Measurements from ENCODE around the gene FUT9.

Gene FUT9

DNA sequence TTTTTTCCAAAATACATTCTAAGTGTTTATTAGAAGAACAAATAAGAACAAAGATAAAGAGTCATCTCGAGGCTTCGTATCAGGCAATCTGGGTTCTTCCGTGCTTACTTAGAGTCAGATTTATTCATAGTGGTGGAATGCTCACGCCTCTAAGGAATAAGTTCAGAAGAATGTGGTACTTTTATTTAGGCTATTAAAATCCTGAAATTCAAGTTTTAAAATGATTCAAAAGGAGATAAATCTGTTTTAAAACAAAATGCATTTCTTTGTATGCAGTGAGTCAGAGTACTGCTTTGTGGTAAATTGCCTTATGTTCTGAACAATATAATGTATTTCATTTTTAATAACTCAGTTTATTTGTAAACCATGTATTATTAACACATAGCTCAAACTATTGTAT lies 89.1 kb downstream of the FUT9 start:
- Histone ChIP-seq H3K4me1 (ENCODE audit: control insufficient read depth in 1 of 2, insufficient read depth in 2 of 2, low read length in 2 of 2) (no peaks in the 10 kb centered on the region), H3K9me3 (ENCODE audit: control insufficient read depth in 1 of 2, low read length in 2 of 2) (no peaks in the 10 kb centered on the region), H3K9ac (ENCODE audit: low read depth in 1 of 2, low read length in 2 of 2) (no peak overlapping the region), H3K27ac (ENCODE audit: low read depth, low read length) (no peak overlapping the region), H3K27me3 (ENCODE audit: control insufficient read depth in 1 of 2, insufficient read depth in 2 of 2, low read length in 2 of 2) (no peaks in the 10 kb centered on the region), H3K36me3 (ENCODE audit: control insufficient read depth in 1 of 2, insufficient read depth in 2 of 2, low read length in 2 of 2) (no peaks in the 10 kb centered on the region), H3K4me3 (ENCODE audit: low read depth in 1 of 2, low read length in 2 of 2) (no peak overlapping the region)

- Histone ChIP-seq H3K4me3 (ENCODE audit: low read depth in 1 of 2, low read length in 2 of 2) (no peak overlapping the region), H3K9me3 (ENCODE audit: control insufficient read depth in 1 of 2, low read length in 2 of 2) (no peaks in the 10 kb centered on the region), H3K9ac (ENCODE audit: low read depth in 1 of 2, low read length in 2 of 2) (no peak overlapping the region), H3K4me1 (ENCODE audit: control insufficient read depth in 1 of 2, insufficient read depth in 2 of 2, low read length in 2 of 2) (no peaks in the 10 kb centered on the region), H3K27ac (ENCODE audit: low read depth, low read length) (no peak overlapping the region), H3K27me3 (ENCODE audit: control insufficient read depth in 1 of 2, insufficient read depth in 2 of 2, low read length in 2 of 2) (no peaks in the 10 kb centered on the region), H3K36me3 (ENCODE audit: control insufficient read depth in 1 of 2, insufficient read depth in 2 of 2, low read length in 2 of 2) (no peaks in the 10 kb centered on the region)
These were observed 95.1 kb downstream of the FUT9 start for GRCh38 chr6:96110878-96111277.

DNA sequence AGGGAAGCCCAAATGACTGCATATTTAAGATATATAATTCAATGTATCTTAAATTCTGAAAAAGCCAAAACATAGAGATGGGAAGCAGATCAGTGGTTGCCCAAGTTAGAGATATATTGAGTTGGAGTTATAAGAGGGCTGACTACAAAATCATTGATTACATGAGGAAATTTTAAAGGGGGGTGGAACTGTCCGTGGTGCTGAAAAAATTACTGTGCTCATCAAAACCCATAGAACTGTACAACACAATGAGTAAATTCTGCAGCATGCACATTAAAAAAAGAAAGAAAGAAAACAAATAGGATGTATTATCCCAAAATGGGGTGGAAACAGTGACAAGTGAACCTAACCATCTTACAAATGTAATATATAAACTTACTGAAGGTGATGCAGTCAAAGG lies 100.9 kb downstream of the FUT9 start:
- Histone ChIP-seq H3K27me3 (ENCODE audit: control insufficient read depth in 1 of 2, insufficient read depth in 2 of 2, low read length in 2 of 2) (no peaks in the 10 kb centered on the region), H3K4me3 (ENCODE audit: low read depth in 1 of 2, low read length in 2 of 2) (no peak overlapping the region), H3K4me1 (ENCODE audit: control insufficient read depth in 1 of 2, insufficient read depth in 2 of 2, low read length in 2 of 2) (no peaks in the 10 kb centered on the region), H3K9ac (ENCODE audit: low read depth in 1 of 2, low read length in 2 of 2) (no peak overlapping the region), H3K27ac (ENCODE audit: low read depth, low read length) (no peak overlapping the region), H3K36me3 (ENCODE audit: control insufficient read depth in 1 of 2, insufficient read depth in 2 of 2, low read length in 2 of 2) (no peaks in the 10 kb centered on the region), H3K9me3 (ENCODE audit: control insufficient read depth in 1 of 2, low read length in 2 of 2) (no peaks in the 10 kb centered on the region)

- H3K27ac ChIP-seq (ENCODE audit: low read depth, low read length): no peak overlapping the region
- no peaks in the 10 kb centered on the region for H3K9me3 ChIP-seq (ENCODE audit: control insufficient read depth in 1 of 2, low read length in 2 of 2)
- H3K4me1 ChIP-seq (ENCODE audit: control insufficient read depth in 1 of 2, insufficient read depth in 2 of 2, low read length in 2 of 2): no peaks in the 10 kb centered on the region
- no peak overlapping the region for H3K4me3 ChIP-seq (ENCODE audit: low read depth in 1 of 2, low read length in 2 of 2)
- H3K27me3 ChIP-seq (ENCODE audit: control insufficient read depth in 1 of 2, insufficient read depth in 2 of 2, low read length in 2 of 2): no peaks in the 10 kb centered on the region
- no peaks in the 10 kb centered on the region for H3K36me3 ChIP-seq (ENCODE audit: control insufficient read depth in 1 of 2, insufficient read depth in 2 of 2, low read length in 2 of 2)
- no peak overlapping the region for H3K9ac ChIP-seq (ENCODE audit: low read depth in 1 of 2, low read length in 2 of 2)
These were observed 109.0 kb downstream of the FUT9 start for GRCh38 chr6:96124778-96125177.

- Histone ChIP-seq H3K4me1 (ENCODE audit: control insufficient read depth in 1 of 2, insufficient read depth in 2 of 2, low read length in 2 of 2) (no peaks in the 10 kb centered on the region), H3K4me3 (ENCODE audit: low read depth in 1 of 2, low read length in 2 of 2) (no peak overlapping the region), H3K9ac (ENCODE audit: low read depth in 1 of 2, low read length in 2 of 2) (no peak overlapping the region), H3K9me3 (ENCODE audit: control insufficient read depth in 1 of 2, low read length in 2 of 2) (no peaks in the 10 kb centered on the region), H3K36me3 (ENCODE audit: control insufficient read depth in 1 of 2, insufficient read depth in 2 of 2, low read length in 2 of 2) (no peaks in the 10 kb centered on the region), H3K27ac (ENCODE audit: low read depth, low read length) (no peak overlapping the region), H3K27me3 (ENCODE audit: control insufficient read depth in 1 of 2, insufficient read depth in 2 of 2, low read length in 2 of 2) (no peaks in the 10 kb centered on the region)
These were observed 122.6 kb downstream of the FUT9 start for GRCh38 chr6:96138406-96138805.

DNA sequence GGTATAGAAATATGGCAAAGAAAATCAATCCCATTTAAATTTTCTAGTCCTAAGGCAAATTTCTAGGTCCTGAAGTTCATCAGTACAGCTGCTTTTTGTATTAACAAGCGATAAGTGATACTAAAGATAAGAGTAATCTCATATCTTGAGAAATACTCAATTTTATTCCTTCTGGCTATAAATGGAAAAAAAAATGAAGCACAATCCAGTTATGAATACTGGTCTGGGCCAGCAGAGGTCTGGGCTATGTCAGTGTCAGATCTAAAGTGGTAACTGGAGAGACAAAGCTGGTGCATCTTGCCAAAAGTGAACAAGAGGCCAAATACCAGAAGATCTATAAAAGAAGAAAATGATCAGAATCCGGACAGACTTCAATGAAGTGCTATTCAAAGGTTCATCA lies 126.4 kb downstream of the FUT9 start:
- Histone ChIP-seq H3K9ac (ENCODE audit: low read depth in 1 of 2, low read length in 2 of 2) (no peak overlapping the region), H3K27me3 (ENCODE audit: control insufficient read depth in 1 of 2, insufficient read depth in 2 of 2, low read length in 2 of 2) (no peaks in the 10 kb centered on the region), H3K4me3 (ENCODE audit: low read depth in 1 of 2, low read length in 2 of 2) (no peak overlapping the region), H3K9me3 (ENCODE audit: control insufficient read depth in 1 of 2, low read length in 2 of 2) (no peaks in the 10 kb centered on the region), H3K36me3 (ENCODE audit: control insufficient read depth in 1 of 2, insufficient read depth in 2 of 2, low read length in 2 of 2) (no peaks in the 10 kb centered on the region), H3K4me1 (ENCODE audit: control insufficient read depth in 1 of 2, insufficient read depth in 2 of 2, low read length in 2 of 2) (no peaks in the 10 kb centered on the region), H3K27ac (ENCODE audit: low read depth, low read length) (no peak overlapping the region)

DNA sequence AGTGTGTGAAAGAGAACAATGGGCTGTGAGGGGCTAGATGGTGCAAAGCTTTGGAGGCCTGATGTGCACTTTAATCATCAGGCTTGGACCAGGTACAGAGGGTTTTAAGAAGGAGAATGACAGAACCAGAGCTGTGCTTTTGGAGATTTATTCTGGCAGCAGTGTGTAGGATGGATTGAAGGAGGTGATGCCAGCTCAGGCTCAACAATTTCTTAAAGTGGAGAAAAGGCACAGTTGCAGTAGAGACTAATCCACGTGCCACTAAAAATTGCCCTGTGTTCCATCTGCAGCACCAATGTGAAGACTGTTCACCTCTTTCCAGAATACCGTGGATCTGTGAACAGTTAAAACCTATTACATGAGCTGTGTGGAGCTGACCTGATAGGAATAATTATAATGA lies 134.7 kb downstream of the FUT9 start:
- H3K4me3 ChIP-seq (ENCODE audit: low read depth in 1 of 2, low read length in 2 of 2): no peak overlapping the region
- no peak overlapping the region for H3K9ac ChIP-seq (ENCODE audit: low read depth in 1 of 2, low read length in 2 of 2)
- H3K4me1 ChIP-seq (ENCODE audit: control insufficient read depth in 1 of 2, insufficient read depth in 2 of 2, low read length in 2 of 2): no peaks in the 10 kb centered on the region
- H3K27me3 ChIP-seq (ENCODE audit: control insufficient read depth in 1 of 2, insufficient read depth in 2 of 2, low read length in 2 of 2): no peaks in the 10 kb centered on the region
- H3K9me3 ChIP-seq (ENCODE audit: control insufficient read depth in 1 of 2, low read length in 2 of 2): no peaks in the 10 kb centered on the region
- H3K36me3 ChIP-seq (ENCODE audit: control insufficient read depth in 1 of 2, insufficient read depth in 2 of 2, low read length in 2 of 2): no peaks in the 10 kb centered on the region
- H3K27ac ChIP-seq (ENCODE audit: low read depth, low read length): no peak overlapping the region

GRCh38 chr6:96151707-96152106 lies 135.9 kb downstream of the FUT9 start:
- no peaks in the 10 kb centered on the region for H3K36me3 ChIP-seq (ENCODE audit: control insufficient read depth in 1 of 2, insufficient read depth in 2 of 2, low read length in 2 of 2)
- no peak overlapping the region for H3K27ac ChIP-seq (ENCODE audit: low read depth, low read length)
- H3K9ac ChIP-seq (ENCODE audit: low read depth in 1 of 2, low read length in 2 of 2): no peak overlapping the region
- H3K4me1 ChIP-seq (ENCODE audit: control insufficient read depth in 1 of 2, insufficient read depth in 2 of 2, low read length in 2 of 2): no peaks in the 10 kb centered on the region
- no peaks in the 10 kb centered on the region for H3K9me3 ChIP-seq (ENCODE audit: control insufficient read depth in 1 of 2, low read length in 2 of 2)
- no peaks in the 10 kb centered on the region for H3K27me3 ChIP-seq (ENCODE audit: control insufficient read depth in 1 of 2, insufficient read depth in 2 of 2, low read length in 2 of 2)
- no peak overlapping the region for H3K4me3 ChIP-seq (ENCODE audit: low read depth in 1 of 2, low read length in 2 of 2)

GRCh38 chr6:96152114-96152708 lies 136.4 kb downstream of the FUT9 start:
- Histone ChIP-seq H3K9ac (ENCODE audit: low read depth in 1 of 2, low read length in 2 of 2) (no peak overlapping the region), H3K4me1 (ENCODE audit: control insufficient read depth in 1 of 2, insufficient read depth in 2 of 2, low read length in 2 of 2) (no peaks in the 10 kb centered on the region), H3K4me3 (ENCODE audit: low read depth in 1 of 2, low read length in 2 of 2) (no peak overlapping the region)

DNA sequence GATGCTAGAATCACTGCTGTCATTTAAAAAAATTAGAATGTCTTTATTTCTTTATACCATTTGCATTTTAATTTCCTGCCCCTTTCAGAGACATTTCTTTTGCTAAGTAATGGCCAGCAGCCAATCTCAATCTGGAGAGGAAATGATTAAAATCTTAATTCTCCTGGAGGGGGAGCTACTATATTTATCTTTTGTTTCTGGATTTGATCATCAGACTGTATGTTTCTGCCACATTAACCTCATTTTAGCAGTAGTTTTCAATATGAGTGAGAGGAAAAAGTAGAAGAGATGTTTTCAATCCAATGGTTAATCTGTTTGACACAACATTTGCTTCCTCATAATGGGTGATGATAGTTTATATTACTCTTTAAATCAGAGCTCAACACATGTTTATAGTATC lies 138.0 kb downstream of the FUT9 start:
- Histone ChIP-seq H3K27me3 (ENCODE audit: control insufficient read depth in 1 of 2, insufficient read depth in 2 of 2, low read length in 2 of 2) (no peaks in the 10 kb centered on the region), H3K36me3 (ENCODE audit: control insufficient read depth in 1 of 2, insufficient read depth in 2 of 2, low read length in 2 of 2) (no peaks in the 10 kb centered on the region), H3K4me1 (ENCODE audit: control insufficient read depth in 1 of 2, insufficient read depth in 2 of 2, low read length in 2 of 2) (no peaks in the 10 kb centered on the region), H3K27ac (ENCODE audit: low read depth, low read length) (no peak overlapping the region), H3K4me3 (ENCODE audit: low read depth in 1 of 2, low read length in 2 of 2) (no peak overlapping the region), H3K9me3 (ENCODE audit: control insufficient read depth in 1 of 2, low read length in 2 of 2) (no peaks in the 10 kb centered on the region), H3K9ac (ENCODE audit: low read depth in 1 of 2, low read length in 2 of 2) (no peak overlapping the region)

More at GRCh38 chr6:96152114-96152708, 136.4 kb downstream of the FUT9 start:
- H3K27me3 ChIP-seq (ENCODE audit: control insufficient read depth in 1 of 2, insufficient read depth in 2 of 2, low read length in 2 of 2): no peaks in the 10 kb centered on the region
- H3K27ac ChIP-seq (ENCODE audit: low read depth, low read length): no peak overlapping the region
- no peaks in the 10 kb centered on the region for H3K36me3 ChIP-seq (ENCODE audit: control insufficient read depth in 1 of 2, insufficient read depth in 2 of 2, low read length in 2 of 2)
- H3K9me3 ChIP-seq (ENCODE audit: control insufficient read depth in 1 of 2, low read length in 2 of 2): no peaks in the 10 kb centered on the region

DNA sequence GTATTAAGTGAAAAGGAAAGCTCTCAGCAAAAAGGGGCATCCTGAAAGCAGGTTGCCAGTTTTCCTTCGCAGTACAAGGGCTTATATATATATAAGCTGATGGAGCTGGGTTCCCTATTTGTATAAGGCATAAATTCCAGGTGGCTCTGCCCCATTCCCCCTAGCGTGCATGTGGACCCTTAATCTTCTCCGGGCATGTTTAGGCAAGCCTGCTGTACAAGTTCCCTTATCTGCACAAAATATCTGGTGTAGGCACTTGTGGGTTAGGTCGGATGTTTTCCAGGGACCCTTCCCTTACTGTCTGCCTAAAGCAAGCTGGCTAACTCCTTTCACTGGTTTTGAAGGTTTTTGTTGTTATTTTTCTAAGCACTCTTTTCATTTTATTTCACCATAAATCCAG lies 140.7 kb downstream of the FUT9 start:
- no peaks in the 10 kb centered on the region for H3K36me3 ChIP-seq (ENCODE audit: control insufficient read depth in 1 of 2, insufficient read depth in 2 of 2, low read length in 2 of 2)

More for the DNA sequence above, 140.7 kb downstream of the FUT9 start:
- H3K27ac ChIP-seq (ENCODE audit: low read depth, low read length): no peak overlapping the region
- no peaks in the 10 kb centered on the region for H3K4me1 ChIP-seq (ENCODE audit: control insufficient read depth in 1 of 2, insufficient read depth in 2 of 2, low read length in 2 of 2)
- no peak overlapping the region for H3K9ac ChIP-seq (ENCODE audit: low read depth in 1 of 2, low read length in 2 of 2)
- no peaks in the 10 kb centered on the region for H3K27me3 ChIP-seq (ENCODE audit: control insufficient read depth in 1 of 2, insufficient read depth in 2 of 2, low read length in 2 of 2)
- no peak overlapping the region for H3K4me3 ChIP-seq (ENCODE audit: low read depth in 1 of 2, low read length in 2 of 2)
- H3K9me3 ChIP-seq (ENCODE audit: control insufficient read depth in 1 of 2, low read length in 2 of 2): no peaks in the 10 kb centered on the region

Data from duodenal mucosa (tissue), 2 donors.